Measurements from ENCODE around the gene GRWD1.

The GRWD1 gene

GRCh38 chr19:48424694-48425219, 21.0 kb upstream of the GRWD1 start:
- no peak for DNase-seq (ENCODE audit: low read depth, low spot score)

- no peak for DNase-seq (ENCODE audit: low read depth, low spot score)
These were observed 17.1 kb upstream of the GRWD1 start for GRCh38 chr19:48428670-48429069.

- no peak for DNase-seq (ENCODE audit: low read depth, low spot score)
These were observed 12.4 kb upstream of the GRWD1 start for GRCh38 chr19:48433337-48433736.

- no peak for DNase-seq (ENCODE audit: low read depth, low spot score)
These were observed 9.2 kb upstream of the GRWD1 start for GRCh38 chr19:48436586-48436985.

GRCh38 chr19:48441360-48442050, 4.3 kb upstream of the GRWD1 start:
- DNase-seq (ENCODE audit: low read depth, low spot score) = no peak

- no peak for DNase-seq (ENCODE audit: low read depth, low spot score)
These were observed 3.4 kb upstream of the GRWD1 start for GRCh38 chr19:48442116-48443035.

GRCh38 chr19:48443256-48443655, 2.5 kb upstream of the GRWD1 start:
- no peak for DNase-seq (ENCODE audit: low read depth, low spot score)

GRCh38 chr19:48443731-48444128, 2.1 kb upstream of the GRWD1 start:
- DNase-seq (ENCODE audit: low read depth, low spot score) = no peak

- no peak for DNase-seq (ENCODE audit: low read depth, low spot score)
These were observed 1.5 kb upstream of the GRWD1 start for GRCh38 chr19:48444129-48444935.

GRCh38 chr19:48444936-48445200, 915 bp upstream of the GRWD1 start:
- no peak for DNase-seq (ENCODE audit: low read depth, low spot score)

GRCh38 chr19:48445256-48445605, 552 bp upstream of the GRWD1 start:
- DNase-seq (ENCODE audit: low read depth, low spot score) = peak; percentile 74

GRCh38 chr19:48446579-48446978, 796 bp downstream of the GRWD1 start:
- DNase-seq (ENCODE audit: low read depth, low spot score) = no peak

GRCh38 chr19:48448563-48448962, 2.8 kb downstream of the GRWD1 start:
- DNase-seq (ENCODE audit: low read depth, low spot score) = no peak

- DNase-seq (ENCODE audit: low read depth, low spot score) = no peak
These were observed 4.7 kb downstream of the GRWD1 start for GRCh38 chr19:48450441-48450840.

GRCh38 chr19:48450863-48451262, 5.1 kb downstream of the GRWD1 start:
- no peak for DNase-seq (ENCODE audit: low read depth, low spot score)

GRCh38 chr19:48451624-48452023, 5.8 kb downstream of the GRWD1 start:
- no peak for DNase-seq (ENCODE audit: low read depth, low spot score)

GRCh38 chr19:48452289-48453190, 6.8 kb downstream of the GRWD1 start:
- DNase-seq (ENCODE audit: low read depth, low spot score) = no peak

- DNase-seq (ENCODE audit: low read depth, low spot score) = no peak
These were observed 8.5 kb downstream of the GRWD1 start for GRCh38 chr19:48454150-48454730.

GRCh38 chr19:48455171-48455907, 9.6 kb downstream of the GRWD1 start, which contains the start of gene KCNJ14:
Gene KCNJ14 (plus strand): TSS chr19:48455574. CDS start chr19:48461725, 6,151 bp downstream.
- no peak for DNase-seq (ENCODE audit: low read depth, low spot score)

Measured in brain pericyte (primary cell).